HL-60 (cell line): Measurements from ENCODE around the gene SEC24B.

Experiments
- DNase-seq, 2 experiments: peaks; one replicate each; pipeline ENCODE4 v3.0.0-alpha.2; 2010 to 2020; ENCODE audit warnings: low read depth in 1 of 2, low spot score in 1 of 2
- H3K27ac ChIP-seq: fragments of 250-450 bp; sonication (Bioruptor Pico); replicated peaks from 2 replicates; pipeline ENCODE4 v1.5.1; 2020; ENCODE audit warnings: mild to moderate bottlenecking, moderate library complexity
- H3K27me3 ChIP-seq: fragments of 250-450 bp; sonication (Bioruptor Pico); 2 replicates; pipeline ENCODE4 v1.5.1; 2021; ENCODE audit warnings: mild to moderate bottlenecking, moderate library complexity; ENCODE audit not compliant: insufficient read depth, poor library complexity, severe bottlenecking
- H3K4me3 ChIP-seq: replicated peaks from 2 replicates; pipeline ENCODE4 v1.5.1; 2011; ENCODE audit warnings: mild to moderate bottlenecking, control low read depth, low read length; ENCODE audit not compliant: insufficient read depth
- GABPA ChIP-seq: IDR thresholded peaks from 2 replicates; pipeline ENCODE4 v1.6.1; 2012; ENCODE audit warnings: low read depth
- POLR2AphosphoS5 ChIP-seq: IDR thresholded peaks from 2 replicates; pipeline ENCODE4 v1.6.1; 2012; ENCODE audit warnings: low read depth
- SPI1 ChIP-seq: IDR thresholded peaks from 2 replicates; pipeline ENCODE4 v1.6.1; 2012; ENCODE audit warnings: low read depth, mild to moderate bottlenecking, borderline replicate concordance
- TF ChIP-seq, protein P1 (sequence below): IDR thresholded peaks from 2 replicates; pipeline ENCODE4 v1.6.1; 2012; ENCODE audit warnings: low read depth; ENCODE audit not compliant: insufficient replicate concordance
- TF ChIP-seq, protein P2 (sequence below): IDR thresholded peaks from one replicate; pipeline ENCODE4 v1.5.1; 2011; ENCODE audit warnings: low read length, control low read depth, inconsistent platforms; ENCODE audit not compliant: insufficient read depth

Gene SEC24B

DNA sequence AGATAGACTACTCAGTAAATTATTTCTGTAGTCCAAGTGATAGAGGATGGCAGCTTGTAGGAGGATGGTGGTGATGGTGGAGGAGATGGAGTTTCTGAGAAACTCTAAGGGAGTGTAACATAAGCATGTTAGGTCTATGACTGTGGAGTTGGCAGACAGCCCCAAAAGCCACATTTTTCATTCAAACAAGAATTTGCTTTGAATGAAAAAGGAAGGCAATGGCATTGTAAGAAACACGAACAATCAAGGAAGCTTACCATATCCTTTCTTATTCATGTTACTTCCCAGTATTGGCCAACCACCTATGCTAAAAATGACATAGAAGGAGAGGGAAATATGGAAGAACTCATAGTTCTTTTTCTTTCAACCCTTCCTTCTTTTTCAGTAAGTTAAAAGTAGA lies 18.7 kb upstream of the SEC24B start:
- Histone ChIP-seq H3K27ac (no peak overlapping the region), H3K27me3 (peaks cover 3% of the 10 kb centered on the region), H3K4me3 (no peak overlapping the region)
- DNase-seq: no peak
- TF ChIP-seq, protein P1, sequence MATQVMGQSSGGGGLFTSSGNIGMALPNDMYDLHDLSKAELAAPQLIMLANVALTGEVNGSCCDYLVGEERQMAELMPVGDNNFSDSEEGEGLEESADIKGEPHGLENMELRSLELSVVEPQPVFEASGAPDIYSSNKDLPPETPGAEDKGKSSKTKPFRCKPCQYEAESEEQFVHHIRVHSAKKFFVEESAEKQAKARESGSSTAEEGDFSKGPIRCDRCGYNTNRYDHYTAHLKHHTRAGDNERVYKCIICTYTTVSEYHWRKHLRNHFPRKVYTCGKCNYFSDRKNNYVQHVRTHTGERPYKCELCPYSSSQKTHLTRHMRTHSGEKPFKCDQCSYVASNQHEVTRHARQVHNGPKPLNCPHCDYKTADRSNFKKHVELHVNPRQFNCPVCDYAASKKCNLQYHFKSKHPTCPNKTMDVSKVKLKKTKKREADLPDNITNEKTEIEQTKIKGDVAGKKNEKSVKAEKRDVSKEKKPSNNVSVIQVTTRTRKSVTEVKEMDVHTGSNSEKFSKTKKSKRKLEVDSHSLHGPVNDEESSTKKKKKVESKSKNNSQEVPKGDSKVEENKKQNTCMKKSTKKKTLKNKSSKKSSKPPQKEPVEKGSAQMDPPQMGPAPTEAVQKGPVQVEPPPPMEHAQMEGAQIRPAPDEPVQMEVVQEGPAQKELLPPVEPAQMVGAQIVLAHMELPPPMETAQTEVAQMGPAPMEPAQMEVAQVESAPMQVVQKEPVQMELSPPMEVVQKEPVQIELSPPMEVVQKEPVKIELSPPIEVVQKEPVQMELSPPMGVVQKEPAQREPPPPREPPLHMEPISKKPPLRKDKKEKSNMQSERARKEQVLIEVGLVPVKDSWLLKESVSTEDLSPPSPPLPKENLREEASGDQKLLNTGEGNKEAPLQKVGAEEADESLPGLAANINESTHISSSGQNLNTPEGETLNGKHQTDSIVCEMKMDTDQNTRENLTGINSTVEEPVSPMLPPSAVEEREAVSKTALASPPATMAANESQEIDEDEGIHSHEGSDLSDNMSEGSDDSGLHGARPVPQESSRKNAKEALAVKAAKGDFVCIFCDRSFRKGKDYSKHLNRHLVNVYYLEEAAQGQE: no peak
- TF ChIP-seq SPI1 (no peak), GABPA (no peak), POLR2AphosphoS5 (no peak)
- TF ChIP-seq, protein P2, sequence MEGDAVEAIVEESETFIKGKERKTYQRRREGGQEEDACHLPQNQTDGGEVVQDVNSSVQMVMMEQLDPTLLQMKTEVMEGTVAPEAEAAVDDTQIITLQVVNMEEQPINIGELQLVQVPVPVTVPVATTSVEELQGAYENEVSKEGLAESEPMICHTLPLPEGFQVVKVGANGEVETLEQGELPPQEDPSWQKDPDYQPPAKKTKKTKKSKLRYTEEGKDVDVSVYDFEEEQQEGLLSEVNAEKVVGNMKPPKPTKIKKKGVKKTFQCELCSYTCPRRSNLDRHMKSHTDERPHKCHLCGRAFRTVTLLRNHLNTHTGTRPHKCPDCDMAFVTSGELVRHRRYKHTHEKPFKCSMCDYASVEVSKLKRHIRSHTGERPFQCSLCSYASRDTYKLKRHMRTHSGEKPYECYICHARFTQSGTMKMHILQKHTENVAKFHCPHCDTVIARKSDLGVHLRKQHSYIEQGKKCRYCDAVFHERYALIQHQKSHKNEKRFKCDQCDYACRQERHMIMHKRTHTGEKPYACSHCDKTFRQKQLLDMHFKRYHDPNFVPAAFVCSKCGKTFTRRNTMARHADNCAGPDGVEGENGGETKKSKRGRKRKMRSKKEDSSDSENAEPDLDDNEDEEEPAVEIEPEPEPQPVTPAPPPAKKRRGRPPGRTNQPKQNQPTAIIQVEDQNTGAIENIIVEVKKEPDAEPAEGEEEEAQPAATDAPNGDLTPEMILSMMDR: no peak

DNA sequence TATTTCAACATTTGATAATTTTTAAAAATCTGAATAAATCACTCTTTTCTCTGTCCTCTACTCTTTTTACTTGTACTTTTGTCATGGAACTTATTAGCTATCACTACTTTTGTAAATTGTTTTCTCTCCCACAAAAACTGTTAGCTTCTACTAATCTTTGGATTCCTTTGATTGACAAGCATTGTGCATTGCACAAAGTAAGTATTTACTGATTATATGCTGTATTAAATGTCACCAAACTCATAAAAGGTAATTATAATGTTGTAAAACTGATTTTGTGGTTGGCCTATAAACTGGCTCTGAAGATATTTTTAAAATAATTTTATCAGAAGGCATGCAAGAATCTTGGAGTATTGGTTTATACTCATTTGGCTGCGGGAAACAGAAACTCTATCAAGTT lies 15.0 kb upstream of the SEC24B start:
- TF ChIP-seq POLR2AphosphoS5 (no peak), GABPA (no peak), SPI1 (no peak)
- TF ChIP-seq, protein P1: no peak
- TF ChIP-seq, protein P2: no peak
- H3K27ac ChIP-seq: no peak overlapping the region
- H3K27me3 ChIP-seq: peaks cover 3% of the 10 kb centered on the region
- H3K4me3 ChIP-seq: no peak overlapping the region
- DNase-seq: no peak

DNA sequence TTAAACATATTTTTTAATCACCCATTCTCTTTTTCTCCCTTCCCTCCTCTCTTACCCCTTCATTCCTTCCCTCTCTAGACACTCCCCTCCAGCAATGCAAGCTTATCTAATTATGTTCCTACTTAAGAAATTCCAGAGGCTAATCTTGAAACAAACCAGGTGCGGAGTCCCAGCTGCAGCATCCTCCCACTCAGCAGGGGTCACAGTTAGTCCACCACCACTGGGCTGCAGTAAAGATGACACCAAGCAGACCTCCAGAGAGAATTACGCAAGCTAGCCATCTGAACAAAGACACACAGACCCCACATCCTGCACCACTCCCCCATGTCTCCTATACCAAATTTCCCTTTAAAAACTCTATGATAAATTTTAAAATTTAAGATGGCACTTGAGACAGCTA lies 13.9 kb upstream of the SEC24B start:
- H3K4me3 ChIP-seq: no peak overlapping the region
- H3K27me3 ChIP-seq: peaks cover 3% of the 10 kb centered on the region
- TF ChIP-seq SPI1 (no peak), POLR2AphosphoS5 (no peak), GABPA (no peak)
- TF ChIP-seq, protein P1: no peak
- TF ChIP-seq, protein P2: no peak
- H3K27ac ChIP-seq: no peak overlapping the region
- DNase-seq: no peak
